NCI-H748 treated with DMSO at 0.1 percent for 48 hours (cell line): Measurements from ENCODE around the gene ADH1B.
"Not testable (repeated sequence)": the region's sequence is repeated elsewhere in the genome, so short reads cannot be mapped to it uniquely, and the experiment has no call there.

ENCODE experiments used
- DNase-seq: peaks from one replicate; lab custom pipeline; 2025; lab: John Stamatoyannopoulos, UW

ADH1B gene

DNA sequence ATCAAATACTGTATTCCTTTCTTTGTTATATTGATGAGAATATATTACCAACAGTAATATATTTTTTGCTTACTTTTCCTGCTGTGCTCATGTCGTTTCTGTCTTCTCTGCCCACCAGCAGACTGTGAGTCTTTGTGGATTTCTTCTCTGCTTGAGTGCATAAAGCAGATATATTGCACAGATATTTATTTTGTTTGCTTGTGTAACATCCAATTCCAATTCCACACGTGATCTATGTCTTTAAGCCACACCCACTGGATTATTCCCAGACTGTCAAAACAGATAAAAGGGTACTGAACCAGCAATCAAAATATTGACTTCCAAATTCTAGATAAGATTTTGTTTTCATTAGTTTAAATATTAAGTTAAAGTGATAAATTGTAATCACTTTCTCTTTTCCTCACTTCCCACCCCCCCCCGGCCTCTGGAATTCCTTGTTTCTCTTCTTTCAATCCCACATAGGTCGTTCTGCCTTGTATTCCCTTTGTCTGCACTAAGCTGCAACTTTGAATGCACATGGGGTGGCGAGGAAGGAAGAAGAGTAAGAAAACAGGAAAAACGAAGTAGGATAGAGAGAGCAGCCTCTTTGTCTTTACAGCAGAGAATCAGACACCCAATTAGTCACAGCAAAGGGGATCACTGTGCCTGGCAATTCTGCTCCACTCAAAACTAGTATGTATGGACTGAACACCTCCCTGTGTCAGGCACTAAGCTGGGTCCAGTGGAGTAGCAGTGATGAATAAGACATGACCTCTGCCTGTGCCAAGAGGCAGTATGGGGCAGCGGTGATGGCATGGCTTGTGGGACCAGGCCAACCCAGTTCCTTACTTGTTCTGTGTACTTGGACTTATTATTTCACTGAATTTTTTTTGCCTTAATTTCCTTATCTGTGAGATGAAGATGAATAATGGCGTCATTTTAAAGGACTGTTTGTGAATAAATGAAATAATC is at the start of gene ADH1B:
Gene ADH1B (minus strand): TSS at position 161 of the 951 bp plus-strand sequence. CDS start 70 bp downstream, at position 91.
- DNase-seq, result no peak

DNA sequence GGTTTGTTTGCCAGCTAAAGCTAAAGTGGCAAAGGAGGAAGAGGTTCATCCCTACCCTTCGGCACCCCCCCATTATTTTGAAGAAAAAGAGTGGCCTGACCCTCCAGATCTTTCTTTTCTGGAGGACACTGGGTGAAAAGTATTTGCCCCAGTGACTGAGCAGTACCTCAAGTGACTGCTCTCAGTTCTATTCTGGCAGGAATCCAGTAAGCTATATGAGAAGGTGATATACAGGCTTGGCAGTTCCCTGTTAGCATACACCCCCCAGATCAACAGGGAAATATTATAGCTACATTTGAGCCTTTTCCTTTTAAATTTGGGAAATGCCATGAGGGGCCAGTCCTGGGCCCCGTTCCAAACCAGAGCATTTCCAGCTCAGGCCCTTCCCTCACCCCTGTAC is 46.6 kb upstream of the ADH1B start:
- DNase-seq, result not testable (repeated sequence)

DNA sequence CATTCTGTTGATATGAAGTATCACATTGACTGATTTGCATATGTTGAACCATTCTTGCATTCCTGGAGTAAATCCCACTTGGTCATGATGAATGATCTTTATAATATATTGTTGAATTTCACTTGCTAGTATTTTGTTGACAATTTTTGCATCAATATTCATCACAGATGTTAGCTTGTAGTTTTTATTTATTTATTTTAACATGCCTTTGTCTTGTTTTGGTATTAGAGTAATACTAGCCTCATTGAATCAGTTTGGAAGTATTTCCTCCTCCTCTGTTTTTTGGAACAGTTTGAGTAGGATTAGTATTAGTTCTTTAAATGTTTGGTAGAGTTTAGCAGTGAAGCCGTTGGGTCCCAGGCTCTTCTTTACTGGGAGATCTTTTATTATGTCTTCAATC is 45.3 kb upstream of the ADH1B start:
- DNase-seq, result no peak

DNA sequence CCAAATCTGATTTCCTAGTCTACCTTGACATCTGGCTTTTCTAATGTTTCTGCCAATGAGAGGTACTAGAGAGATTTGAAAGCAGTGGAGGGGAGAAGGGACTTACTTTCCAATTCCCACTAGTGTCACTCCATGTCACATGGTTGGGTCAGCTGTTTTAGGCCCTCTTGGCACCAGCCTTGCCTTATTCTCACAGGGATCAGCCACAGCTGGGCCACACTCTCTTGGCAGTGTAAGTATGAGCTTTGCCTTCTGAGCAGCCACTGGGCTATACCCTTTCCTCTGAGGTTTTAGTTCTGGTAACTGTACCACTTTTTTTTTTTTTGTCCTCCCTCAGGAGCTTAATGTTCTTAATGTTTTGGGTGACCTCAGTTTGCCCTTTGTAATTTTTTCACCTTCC is 41.6 kb upstream of the ADH1B start:
- DNase-seq, result no peak

- DNase-seq, result no peak
Measured at GRCh38 chr4:99361899-99362275, 40.7 kb upstream of the ADH1B start.

- no peak for DNase-seq
Measured at GRCh38 chr4:99361268-99361898, 40.2 kb upstream of the ADH1B start.

GRCh38 chr4:99359480-99360204 is 38.4 kb upstream of the ADH1B start:
- DNase-seq, result no peak

DNA sequence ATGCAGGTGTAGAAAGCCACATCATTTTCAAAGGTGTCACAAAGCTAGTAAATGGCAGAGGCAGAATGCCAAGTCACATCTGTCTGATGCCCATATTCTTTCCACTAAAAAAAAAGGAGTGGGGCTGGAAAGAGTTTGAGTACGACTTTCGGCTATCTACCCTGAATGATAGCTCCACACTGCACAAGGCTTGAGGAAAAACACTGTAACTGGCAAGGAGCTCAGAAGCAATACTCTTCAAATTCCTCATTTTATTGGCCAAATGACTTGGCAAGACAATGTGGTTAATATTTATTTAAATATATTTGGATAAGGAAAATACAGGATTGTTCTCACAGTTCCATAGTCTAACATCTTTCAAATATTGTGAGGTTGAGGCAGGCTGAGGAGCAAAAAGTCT is 36.7 kb upstream of the ADH1B start:
- DNase-seq, result no peak

DNA sequence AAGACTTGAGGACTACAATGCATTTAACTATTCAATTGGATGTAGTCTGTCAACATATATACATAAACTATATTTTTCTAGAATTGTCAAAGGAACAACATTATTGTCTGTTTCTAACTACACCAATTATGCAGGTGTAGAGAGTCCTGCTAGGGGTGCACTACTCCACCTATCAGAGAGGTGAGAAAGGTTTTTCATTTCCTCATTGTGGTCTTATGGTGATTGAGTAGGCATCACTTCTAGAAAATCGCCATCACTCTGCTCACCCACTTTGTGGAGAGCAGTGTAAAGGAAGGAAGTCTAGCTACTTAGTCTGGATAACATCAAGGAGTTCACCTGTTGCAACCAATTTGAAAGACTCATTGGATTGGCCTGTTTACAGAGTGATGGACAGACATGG is 35.8 kb upstream of the ADH1B start:
- no peak for DNase-seq

DNA sequence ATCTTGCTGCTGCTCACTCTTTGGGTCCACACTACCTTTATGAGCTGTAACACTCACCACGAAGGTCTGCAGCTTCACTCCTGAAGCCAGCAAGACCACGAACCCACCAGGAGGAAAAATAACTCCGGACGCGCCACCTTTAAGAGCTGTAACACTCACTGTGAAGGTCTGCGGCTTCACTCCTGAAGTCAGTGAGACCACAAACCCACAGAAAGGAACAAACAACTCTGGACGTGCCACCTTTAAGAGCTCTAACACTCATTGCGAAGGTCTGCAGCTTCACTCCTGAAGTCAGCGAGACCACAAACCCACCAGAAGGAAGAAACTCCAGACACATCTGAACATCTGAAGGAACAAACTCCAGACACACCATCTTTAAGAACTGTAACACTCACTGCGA is 34.9 kb upstream of the ADH1B start:
- not testable (repeated sequence) for DNase-seq

GRCh38 chr4:99352602-99353537 is 31.7 kb upstream of the ADH1B start, which contains the start of gene ADH1C:
TSS of gene ADH1C (minus strand) at chr4:99352746. CDS start at chr4:99352675, 71 bp downstream.
- DNase-seq, result no peak

- DNase-seq, result no peak
Measured at GRCh38 chr4:99351487-99351886, 30.3 kb upstream of the ADH1B start.

GRCh38 chr4:99349338-99349737 is 28.1 kb upstream of the ADH1B start:
- DNase-seq, result no peak

- DNase-seq, result not testable (repeated sequence)
Measured at GRCh38 chr4:99342624-99343023, 21.4 kb upstream of the ADH1B start.

- DNase-seq, result no peak
Measured at GRCh38 chr4:99341426-99341825, 20.2 kb upstream of the ADH1B start.

GRCh38 chr4:99339172-99339571 is 18.0 kb upstream of the ADH1B start:
- no peak for DNase-seq

GRCh38 chr4:99336553-99336952 is 15.4 kb upstream of the ADH1B start:
- DNase-seq, result no peak

GRCh38 chr4:99334880-99335279 is 13.7 kb upstream of the ADH1B start:
- DNase-seq, result no peak

- no peak for DNase-seq
Measured at GRCh38 chr4:99330648-99331047, 9.4 kb upstream of the ADH1B start.

DNA sequence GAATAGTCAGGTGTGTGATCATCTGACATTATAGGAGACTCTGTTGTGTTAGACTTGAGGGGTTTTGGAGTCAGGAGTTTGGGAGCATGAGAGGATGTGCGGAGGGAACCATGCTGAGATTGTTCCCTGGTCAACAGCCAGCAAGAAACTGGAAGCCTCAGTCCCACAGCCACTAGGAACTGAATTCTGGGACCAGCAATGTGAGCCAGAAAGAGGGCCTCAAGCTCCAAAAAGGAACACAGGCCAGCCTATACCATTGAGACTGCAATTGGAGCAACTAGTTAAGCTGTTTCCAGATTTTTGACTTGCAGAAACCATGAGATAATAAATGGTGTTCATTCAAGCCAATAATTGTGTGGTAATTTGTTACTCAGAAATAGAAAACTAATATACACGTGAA is 8.7 kb upstream of the ADH1B start:
- no peak for DNase-seq

DNA sequence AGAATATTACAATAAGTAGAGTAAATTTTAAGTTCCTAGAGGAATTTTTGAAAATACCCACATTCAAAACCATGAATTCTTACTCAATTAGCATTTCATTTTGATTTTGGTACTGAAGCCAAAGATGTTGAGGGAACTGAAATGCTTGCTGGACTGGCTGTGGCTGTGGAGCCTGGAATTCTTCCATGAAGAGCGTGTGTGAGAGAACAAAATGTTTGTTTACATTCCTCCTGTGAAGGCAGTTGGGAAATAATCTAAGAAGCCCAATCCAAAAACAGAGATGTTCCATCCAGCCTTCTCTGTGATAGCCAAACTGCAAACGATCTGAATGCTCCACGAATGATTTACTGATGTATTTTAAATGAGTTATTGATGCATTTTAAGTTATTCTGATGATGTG is 3.8 kb upstream of the ADH1B start:
- DNase-seq, result no peak
